HepG2 (cell line): Measurements from ENCODE around the gene TYMP. TPM values are rescaled to one million over a fixed set of nuclear protein-coding genes. Genes with fewer than 3 reads are reported as not detected.

Experiments
- ADNP ChIP-seq: sonication (generic); formaldehyde crosslinking; IDR thresholded peaks from 2 replicates; pipeline ENCODE4 v1.4.0; 2020; ENCODE audit warnings: missing genetic modification reagents
- AKAP8 ChIP-seq: sonication (generic); formaldehyde crosslinking; IDR thresholded peaks from 2 replicates; pipeline ENCODE4 v1.5.1; 2020; ENCODE audit warnings: mild to moderate bottlenecking, missing genetic modification reagents
- IRX3 ChIP-seq: sonication (generic); formaldehyde crosslinking; IDR thresholded peaks from 2 replicates; pipeline ENCODE4 v1.8.1; 2023; ENCODE audit warnings: mild to moderate bottlenecking, low read depth, missing genetic modification reagents, borderline replicate concordance
- MNT ChIP-seq: fragments of 450-650 bp; IDR thresholded peaks from 2 replicates; pipeline ENCODE4 v1.6.1; 2016
- NONO ChIP-seq, 2 experiments: fragments of 450-650 bp in 1 of 2; sonication (generic) in 1 of 2; formaldehyde crosslinking in 1 of 2; IDR thresholded peaks in 1 of 2; conservative IDR thresholded peaks in 1 of 2; 2 replicates each; pipeline versions ENCODE4 v1.6.1 to v1.8.0; 2017 to 2022; ENCODE audit warnings: mild to moderate bottlenecking in 1 of 2, missing genetic modification reagents in 1 of 2, moderate library complexity in 1 of 2
- POLR2G ChIP-seq: fragments of 200-400 bp; formaldehyde crosslinking; IDR thresholded peaks from 2 replicates; pipeline ENCODE4 v1.6.1; 2018; ENCODE audit warnings: mild to moderate bottlenecking, low read depth, low read length, moderate library complexity
- PRMT3 ChIP-seq: sonication (generic); formaldehyde crosslinking; IDR thresholded peaks from 2 replicates; pipeline ENCODE4 v1.8.1; 2022; ENCODE audit warnings: low read depth, mild to moderate bottlenecking, moderate library complexity, missing genetic modification reagents, borderline replicate concordance
- TARDBP ChIP-seq: sonication (generic); formaldehyde crosslinking; IDR thresholded peaks from 2 replicates; pipeline ENCODE4 v1.8.0; 2022; ENCODE audit warnings: mild to moderate bottlenecking, missing genetic modification reagents
- TFDP2 ChIP-seq: sonication (generic); formaldehyde crosslinking; IDR thresholded peaks from 2 replicates; pipeline ENCODE4 v1.4.0; 2020; ENCODE audit warnings: missing genetic modification reagents
- TRIM22 ChIP-seq: fragments of 450-650 bp; IDR thresholded peaks from 2 replicates; pipeline ENCODE4 v1.6.1; 2017
- ZFP37 ChIP-seq: sonication (generic); formaldehyde crosslinking; IDR thresholded peaks from 2 replicates; pipeline ENCODE4 v1.4.0; 2020; ENCODE audit warnings: missing genetic modification reagents, borderline replicate concordance
- ZNF496 ChIP-seq: sonication (generic); formaldehyde crosslinking; IDR thresholded peaks from 2 replicates; pipeline ENCODE4 v1.8.1; 2023; ENCODE audit warnings: mild to moderate bottlenecking, moderate library complexity, missing genetic modification reagents; ENCODE audit not compliant: insufficient replicate concordance
- ZNF567 ChIP-seq: sonication (generic); formaldehyde crosslinking; IDR thresholded peaks from 2 replicates; pipeline ENCODE4 v1.8.1; 2023; ENCODE audit warnings: mild to moderate bottlenecking, missing genetic modification reagents, borderline replicate concordance
- polyA plus RNA-seq, 8 experiments: library from polyadenylated mRNA; depleted of rRNA in 3 of 8; stranded (reverse) in 7 of 8; unstranded in 1 of 8; fragments of >200 nt; fragmentation: Illumina TruSeq in 4 of 8; extraction: Trizol in 4 of 8; gene quantifications; 2 replicates each; pipeline versions ENCODE4 v1.2.1 to v1.2.3, GENCODE V29; 2011 to 2016; ENCODE audit warnings: low read depth in 4 of 8, missing spikeins in 1 of 8, mixed read lengths in 1 of 8; ENCODE audit not compliant: insufficient read depth in 1 of 8
- total RNA-seq, 5 experiments: library from RNA; depleted of rRNA; stranded (reverse); fragments of >200 nt; fragmentation: Illumina TruSeq; extraction: Trizol; gene quantifications; 2 replicates each; pipeline ENCODE4 v1.2.3, GENCODE V29; 2016; ENCODE audit warnings: low read depth in 1 of 5
- TF ChIP-seq, protein P1 (sequence below): sonication (generic); formaldehyde crosslinking; IDR thresholded peaks from 2 replicates; pipeline ENCODE4 v1.8.1; 2023; ENCODE audit warnings: missing genetic modification reagents, mild to moderate bottlenecking, borderline replicate concordance
- TF ChIP-seq, protein P2 (sequence below): sonication (generic); formaldehyde crosslinking; IDR thresholded peaks from 2 replicates; pipeline ENCODE4 v1.5.1; 2020; ENCODE audit warnings: mild to moderate bottlenecking, moderate library complexity, missing genetic modification reagents
- TF ChIP-seq, protein P3 (sequence below): sonication (generic); formaldehyde crosslinking; IDR thresholded peaks from 2 replicates; pipeline ENCODE4 v1.4.0; 2020; ENCODE audit warnings: missing genetic modification reagents, borderline replicate concordance
- TF ChIP-seq, protein P4 (sequence below): sonication (generic); formaldehyde crosslinking; IDR thresholded peaks from 2 replicates; pipeline ENCODE4 v1.8.0; 2022; ENCODE audit warnings: low read depth, missing genetic modification reagents

TYMP gene
- total and polyA plus RNA-seq, 2 of the 13 experiments (the other 11 are each of a cell fraction or from before 2014, with no cell fraction given) = 3.9 to 4.3 TPM

- TF ChIP-seq MNT (no peak), TARDBP (peak; percentile 37; the same call in 1 of the 2 replicates), TFDP2 (no peak), IRX3 (CRISPR knock-in tag) (no peak), ADNP (CRISPR knock-in tag) (no peak), ZNF496 (CRISPR knock-in tag) (no peak), TRIM22 (no peak), POLR2G (peak; percentile 21; the same call in 1 of the 2 replicates), ZNF567 (CRISPR knock-in tag) (no peak), ZFP37 (CRISPR knock-in tag) (no peak), AKAP8 (CRISPR knock-in tag) (peak; percentile 98), PRMT3 (no peak), NONO (IDR thresholded peaks at IDR 0.05) (no peak), NONO (CRISPR knock-in tag; conservative IDR thresholded peaks at IDR 0.05) (no peak)
- TF ChIP-seq, protein P1, sequence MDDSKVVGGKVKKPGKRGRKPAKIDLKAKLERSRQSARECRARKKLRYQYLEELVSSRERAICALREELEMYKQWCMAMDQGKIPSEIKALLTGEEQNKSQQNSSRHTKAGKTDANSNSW (CRISPR knock-in tag) = no peak
- TF ChIP-seq, protein P2, sequence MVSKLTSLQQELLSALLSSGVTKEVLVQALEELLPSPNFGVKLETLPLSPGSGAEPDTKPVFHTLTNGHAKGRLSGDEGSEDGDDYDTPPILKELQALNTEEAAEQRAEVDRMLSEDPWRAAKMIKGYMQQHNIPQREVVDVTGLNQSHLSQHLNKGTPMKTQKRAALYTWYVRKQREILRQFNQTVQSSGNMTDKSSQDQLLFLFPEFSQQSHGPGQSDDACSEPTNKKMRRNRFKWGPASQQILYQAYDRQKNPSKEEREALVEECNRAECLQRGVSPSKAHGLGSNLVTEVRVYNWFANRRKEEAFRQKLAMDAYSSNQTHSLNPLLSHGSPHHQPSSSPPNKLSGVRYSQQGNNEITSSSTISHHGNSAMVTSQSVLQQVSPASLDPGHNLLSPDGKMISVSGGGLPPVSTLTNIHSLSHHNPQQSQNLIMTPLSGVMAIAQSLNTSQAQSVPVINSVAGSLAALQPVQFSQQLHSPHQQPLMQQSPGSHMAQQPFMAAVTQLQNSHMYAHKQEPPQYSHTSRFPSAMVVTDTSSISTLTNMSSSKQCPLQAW (CRISPR knock-in tag) = 0 out of 2 replicates have a peak, but pooled peaks have one; percentile 22
- TF ChIP-seq, protein P3, sequence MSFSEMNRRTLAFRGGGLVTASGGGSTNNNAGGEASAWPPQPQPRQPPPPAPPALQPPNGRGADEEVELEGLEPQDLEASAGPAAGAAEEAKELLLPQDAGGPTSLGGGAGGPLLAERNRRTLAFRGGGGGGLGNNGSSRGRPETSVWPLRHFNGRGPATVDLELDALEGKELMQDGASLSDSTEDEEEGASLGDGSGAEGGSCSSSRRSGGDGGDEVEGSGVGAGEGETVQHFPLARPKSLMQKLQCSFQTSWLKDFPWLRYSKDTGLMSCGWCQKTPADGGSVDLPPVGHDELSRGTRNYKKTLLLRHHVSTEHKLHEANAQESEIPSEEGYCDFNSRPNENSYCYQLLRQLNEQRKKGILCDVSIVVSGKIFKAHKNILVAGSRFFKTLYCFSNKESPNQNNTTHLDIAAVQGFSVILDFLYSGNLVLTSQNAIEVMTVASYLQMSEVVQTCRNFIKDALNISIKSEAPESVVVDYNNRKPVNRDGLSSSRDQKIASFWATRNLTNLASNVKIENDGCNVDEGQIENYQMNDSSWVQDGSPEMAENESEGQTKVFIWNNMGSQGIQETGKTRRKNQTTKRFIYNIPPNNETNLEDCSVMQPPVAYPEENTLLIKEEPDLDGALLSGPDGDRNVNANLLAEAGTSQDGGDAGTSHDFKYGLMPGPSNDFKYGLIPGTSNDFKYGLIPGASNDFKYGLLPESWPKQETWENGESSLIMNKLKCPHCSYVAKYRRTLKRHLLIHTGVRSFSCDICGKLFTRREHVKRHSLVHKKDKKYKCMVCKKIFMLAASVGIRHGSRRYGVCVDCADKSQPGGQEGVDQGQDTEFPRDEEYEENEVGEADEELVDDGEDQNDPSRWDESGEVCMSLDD (CRISPR knock-in tag) = peak; percentile 66; the same call in 1 of the 2 replicates
- TF ChIP-seq, protein P4, sequence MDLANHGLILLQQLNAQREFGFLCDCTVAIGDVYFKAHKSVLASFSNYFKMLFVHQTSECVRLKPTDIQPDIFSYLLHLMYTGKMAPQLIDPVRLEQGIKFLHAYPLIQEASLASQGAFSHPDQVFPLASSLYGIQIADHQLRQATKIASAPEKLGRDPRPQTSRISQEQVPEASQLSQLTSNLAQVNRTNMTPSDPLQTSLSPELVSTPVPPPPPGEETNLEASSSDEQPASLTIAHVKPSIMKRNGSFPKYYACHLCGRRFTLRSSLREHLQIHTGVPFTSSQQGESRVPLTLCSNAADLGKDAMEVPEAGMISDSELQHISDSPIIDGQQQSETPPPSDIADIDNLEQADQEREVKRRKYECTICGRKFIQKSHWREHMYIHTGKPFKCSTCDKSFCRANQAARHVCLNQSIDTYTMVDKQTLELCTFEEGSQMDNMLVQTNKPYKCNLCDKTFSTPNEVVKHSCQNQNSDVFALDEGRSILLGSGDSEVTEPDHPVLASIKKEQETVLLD (CRISPR knock-in tag) = no peak
Observed at GRCh38 chr22:50531962-50532674, 2.3 kb upstream of the TYMP start (continued).
